Activated CD4-positive, CD25-positive, alpha-beta regulatory T cell treated with anti-CD3 and anti-CD28 coated beads, Interleukin-2, amount 50 U/mL, for 72 hours (primary cell): ENCODE data around the gene ITFG2.
"Not testable (repeated sequence)": the region's sequence is repeated elsewhere in the genome, so short reads cannot be mapped to it uniquely, and the experiment has no call there.

Experiments used
- DNase-seq: peaks from one replicate; pipeline ENCODE4 v3.0.0; 2021

ITFG2 gene

DNA sequence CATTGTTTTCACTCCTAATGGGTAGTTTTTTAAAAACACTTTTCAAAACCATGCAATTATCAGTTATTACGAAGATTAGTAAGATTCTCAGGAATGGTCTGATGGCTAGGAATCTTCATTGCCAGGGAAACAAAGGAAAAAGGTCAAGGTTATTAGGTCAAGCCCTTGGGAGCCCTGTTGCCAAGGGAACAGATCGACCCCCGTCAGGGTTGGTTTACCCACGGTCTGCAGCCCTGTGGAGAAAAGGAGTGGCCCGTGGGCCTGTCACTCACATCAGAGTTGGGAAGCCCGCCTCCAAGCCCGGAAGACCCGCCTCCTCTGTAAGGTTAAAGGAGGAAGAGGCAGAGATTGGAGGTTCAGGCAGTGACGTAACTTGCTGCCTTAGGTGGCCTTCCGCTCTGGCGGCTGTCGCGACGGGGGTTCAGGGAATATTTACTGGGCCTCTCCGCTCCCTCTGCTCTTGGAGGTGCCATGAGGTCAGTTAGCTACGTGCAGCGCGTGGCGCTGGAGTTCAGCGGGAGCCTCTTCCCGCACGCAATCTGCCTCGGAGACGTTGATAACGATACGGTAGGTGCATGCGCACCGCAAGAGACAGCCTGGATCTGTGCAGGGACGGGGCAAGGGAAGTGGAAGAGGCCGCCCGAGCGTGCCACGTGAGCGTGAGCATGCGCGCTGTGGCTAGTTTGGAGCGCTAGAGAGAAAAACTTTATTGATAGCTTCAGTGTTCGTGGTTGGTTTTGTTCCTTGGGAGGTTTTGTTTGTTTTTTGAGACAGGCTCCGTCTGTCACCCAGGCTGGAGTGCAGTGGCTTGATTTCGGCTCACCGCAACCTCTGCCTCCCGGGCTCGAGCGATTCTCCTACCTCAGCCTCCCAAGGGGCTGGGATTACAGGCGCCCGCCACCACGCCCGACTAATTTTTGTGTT, at the start of gene ITFG2:
ITFG2 (plus strand) TSS at position 379 of the 924 bp plus-strand sequence; CDS start at position 472, 93 bp downstream.
- DNase-seq = peak; percentile 93

- DNase-seq = no peak
Observed at GRCh38 chr12:2764398-2764797, 48.1 kb upstream of the ITFG2 start.

- no peak for DNase-seq
Observed at GRCh38 chr12:2765052-2765451, 47.4 kb upstream of the ITFG2 start.

DNA sequence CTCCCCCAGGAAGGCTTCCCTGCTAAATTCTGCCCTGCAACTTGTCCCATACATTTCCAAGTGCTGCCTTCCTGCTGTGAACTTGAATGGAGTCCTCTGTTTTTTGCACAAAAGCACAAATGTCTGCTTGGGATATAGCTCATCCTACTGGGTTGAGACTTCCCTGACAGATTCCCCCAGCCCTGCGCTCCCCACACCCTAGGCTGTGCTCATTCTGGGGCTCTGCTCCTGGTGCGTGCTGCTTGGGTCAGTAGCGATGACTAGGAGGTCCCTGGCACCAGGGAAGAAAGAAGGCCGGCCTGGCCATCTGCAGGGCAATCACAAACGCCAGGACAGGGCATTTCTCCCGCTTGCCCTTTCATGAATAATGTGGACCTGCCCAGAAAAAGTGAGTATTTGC, 46.9 kb upstream of the ITFG2 start:
- DNase-seq = no peak

GRCh38 chr12:2768224-2768961, 44.1 kb upstream of the ITFG2 start:
- DNase-seq = no peak

DNA sequence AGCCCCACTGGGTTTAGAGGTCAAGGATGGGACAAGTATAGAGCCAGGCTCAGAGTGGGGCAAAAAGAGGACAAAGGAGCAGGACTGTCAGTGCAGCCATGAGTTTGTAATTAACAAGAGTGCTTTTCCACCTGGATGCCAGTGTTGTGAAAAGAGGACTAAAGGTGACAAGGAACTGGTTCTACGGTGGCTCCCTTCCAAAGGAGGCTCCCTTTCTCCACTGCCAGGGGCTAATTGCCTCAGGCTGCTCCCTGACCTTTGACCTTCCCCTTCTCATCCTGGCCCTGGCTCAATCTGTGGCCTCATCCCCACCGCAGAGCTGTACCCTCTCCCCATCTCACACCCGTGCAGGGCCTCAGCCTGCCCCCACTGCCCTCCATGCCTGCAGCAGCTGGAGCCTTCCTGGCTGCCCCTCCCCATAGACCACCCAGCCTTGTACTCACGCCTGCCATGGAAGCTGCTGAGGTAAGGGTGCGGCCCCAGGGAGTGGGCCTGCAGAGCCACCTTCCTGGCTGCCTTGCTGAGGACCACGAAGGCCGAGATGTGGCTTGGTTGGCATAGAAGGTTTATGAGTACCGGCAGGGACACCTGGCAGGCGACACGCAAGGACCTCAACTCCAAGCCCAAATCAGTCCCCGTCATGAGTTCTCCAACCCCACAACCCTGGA, 42.5 kb upstream of the ITFG2 start:
- no peak for DNase-seq

- DNase-seq = not testable (repeated sequence)
Observed at GRCh38 chr12:2770544-2770943, 41.9 kb upstream of the ITFG2 start.

DNA sequence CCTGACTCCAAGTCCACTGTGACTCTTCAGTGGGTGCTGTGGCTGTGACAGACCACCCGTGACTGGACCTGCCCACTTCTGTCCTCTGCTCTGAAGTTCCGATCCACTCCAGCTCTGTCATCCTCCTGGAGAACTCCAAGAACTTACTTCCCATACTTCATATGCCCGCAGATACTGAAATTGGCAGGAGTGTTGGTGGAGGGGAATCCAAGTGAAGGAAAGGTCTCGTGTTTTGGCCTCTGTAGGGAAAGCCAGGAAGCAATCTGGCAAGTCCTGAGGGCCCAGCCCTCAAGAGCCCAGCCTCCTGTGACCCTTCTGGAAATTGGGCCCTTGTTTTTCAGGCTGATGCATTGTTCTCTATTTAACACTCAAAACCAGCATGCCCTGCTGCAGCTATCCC, 40.1 kb upstream of the ITFG2 start:
- no peak for DNase-seq

- no peak for DNase-seq
Observed at GRCh38 chr12:2773199-2773875, 39.1 kb upstream of the ITFG2 start.

DNA sequence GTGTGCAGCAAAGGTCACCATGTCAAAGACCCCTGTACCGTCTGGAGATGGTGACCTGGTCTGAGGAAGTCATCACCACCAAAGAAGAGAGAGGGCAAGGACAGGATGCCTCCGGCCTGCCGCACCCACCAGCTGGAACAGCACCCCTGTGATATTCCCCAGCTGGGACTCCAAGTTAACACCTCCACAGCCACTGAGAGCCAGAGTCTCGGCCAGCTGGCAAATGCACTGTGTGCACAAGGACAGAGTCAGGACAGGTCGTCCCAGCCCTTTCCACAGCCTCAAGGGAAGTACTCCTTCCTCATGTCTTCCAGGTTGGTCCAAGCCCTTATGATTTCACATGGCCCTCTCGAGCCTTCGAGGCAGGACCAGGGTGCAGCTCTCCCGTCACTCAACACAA, 37.0 kb upstream of the ITFG2 start:
- DNase-seq = no peak

GRCh38 chr12:2776129-2776806, 36.2 kb upstream of the ITFG2 start:
- no peak for DNase-seq

- DNase-seq = no peak
Observed at GRCh38 chr12:2779281-2779680, 33.2 kb upstream of the ITFG2 start.

DNA sequence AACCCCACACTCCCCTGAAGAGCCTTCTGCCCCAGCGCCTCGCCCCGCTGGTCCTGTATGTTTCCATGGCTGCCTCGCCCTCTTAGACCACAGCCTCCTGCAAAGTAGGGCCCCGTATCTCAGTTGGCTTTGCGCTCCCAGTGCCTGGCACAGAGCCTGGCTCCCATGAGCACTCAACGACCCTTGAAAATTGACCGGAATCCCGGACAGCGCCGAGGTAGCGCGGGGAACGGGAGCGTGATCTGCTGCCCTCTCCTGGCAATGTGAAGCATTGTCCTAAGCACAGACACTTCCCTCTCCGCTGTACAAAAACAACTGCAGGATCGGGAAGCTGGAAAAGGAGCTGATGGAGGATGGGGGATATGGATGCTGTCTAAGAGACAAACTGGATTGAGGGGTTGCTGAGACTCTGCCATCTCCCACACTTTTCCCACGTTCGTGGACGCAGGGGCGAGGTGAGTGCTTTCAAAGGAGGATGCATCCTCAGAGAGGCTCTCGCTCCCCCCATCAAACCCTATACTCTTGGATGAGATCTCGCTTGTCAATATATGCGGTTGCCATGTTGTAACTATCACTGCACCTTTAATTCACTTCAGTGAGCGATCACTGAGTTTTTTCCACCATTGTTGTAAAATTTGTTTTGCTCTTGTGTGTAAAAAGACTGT, 28.4 kb upstream of the ITFG2 start:
- DNase-seq = peak; percentile 62

- DNase-seq = no peak
Observed at GRCh38 chr12:2785017-2785416, 27.5 kb upstream of the ITFG2 start.

DNA sequence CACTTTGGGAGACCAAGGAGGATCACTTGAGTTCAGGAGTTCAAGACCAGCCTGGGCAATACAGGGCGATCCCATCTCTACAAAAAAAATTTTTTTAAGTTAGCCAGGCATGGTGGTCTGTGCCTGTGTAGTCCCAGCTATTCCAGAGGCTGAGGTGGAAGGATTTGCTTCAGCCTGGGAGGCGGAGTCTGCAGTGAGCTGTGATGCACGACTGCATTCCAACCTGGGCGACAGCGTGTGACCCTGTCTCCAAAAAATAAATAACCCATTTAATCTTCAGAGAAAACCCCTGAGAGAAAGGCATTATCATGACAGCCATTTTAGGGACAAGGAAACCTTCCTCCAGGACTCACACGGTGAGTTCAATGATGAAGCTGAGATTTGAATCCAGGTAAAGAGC, 21.4 kb upstream of the ITFG2 start:
- DNase-seq = no peak

- DNase-seq = no peak
Observed at GRCh38 chr12:2792671-2793500, 19.6 kb upstream of the ITFG2 start.

- no peak for DNase-seq
Observed at GRCh38 chr12:2793561-2793960, 18.9 kb upstream of the ITFG2 start.

- peak; percentile 43 for DNase-seq
Observed at GRCh38 chr12:2794191-2794735, 18.2 kb upstream of the ITFG2 start.

DNA sequence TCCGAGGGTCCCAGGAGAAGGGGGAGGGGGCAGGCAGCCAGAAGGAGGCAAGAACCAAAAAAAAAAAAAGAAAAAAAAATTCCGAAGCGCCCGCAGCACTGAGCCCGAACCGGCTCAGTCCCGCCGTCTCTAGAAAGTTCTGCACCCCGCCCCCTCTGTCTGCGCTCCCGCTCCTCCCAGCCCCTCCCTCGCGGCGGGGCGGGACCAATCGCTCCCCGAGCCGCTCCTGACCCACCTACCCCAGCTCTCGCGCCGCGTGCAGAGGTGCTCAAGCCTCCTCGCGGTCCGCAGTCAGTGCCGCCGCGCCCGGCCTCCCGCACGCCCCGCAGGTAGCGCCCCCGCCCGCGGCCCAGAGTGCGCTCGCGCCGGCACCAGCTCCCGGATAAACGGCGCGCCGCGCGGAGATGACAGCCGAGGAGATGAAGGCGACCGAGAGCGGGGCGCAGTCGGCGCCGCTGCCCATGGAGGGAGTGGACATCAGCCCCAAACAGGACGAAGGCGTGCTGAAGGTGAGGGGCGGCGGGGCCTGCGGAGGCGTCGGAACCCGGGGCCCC, 17.7 kb upstream of the ITFG2 start, which contains the start of gene FKBP4:
FKBP4 (plus strand) TSS at position 235 of the 554 bp plus-strand sequence; CDS start at position 405, 170 bp downstream.
- DNase-seq = peak; percentile 88
